GM18867 (cell line): ENCODE measurements around the gene GIGYF1.

Experiments
- ATAC-seq: cut with Tn5 transposase; IDR thresholded peaks from one replicate; pipeline ENCODE4 v1.9.1; 2021; ENCODE audit warnings: mild to moderate bottlenecking, moderate library complexity; ENCODE audit not compliant: unreplicated experiment

The GIGYF1 gene

GRCh38 chr7:100685631-100686145 lies 8.4 kb downstream of the GIGYF1 start:
- no peak for ATAC-seq

- no peak for ATAC-seq
Measured at GRCh38 chr7:100685049-100685605, 8.9 kb downstream of the GIGYF1 start.

- no peak for ATAC-seq
Measured at GRCh38 chr7:100684534-100685042, 9.5 kb downstream of the GIGYF1 start.

- ATAC-seq, result no peak
Measured at GRCh38 chr7:100683659-100684533, 10.2 kb downstream of the GIGYF1 start.

- no peak for ATAC-seq
Measured at GRCh38 chr7:100682991-100683658, 10.9 kb downstream of the GIGYF1 start.

- ATAC-seq, result no peak
Measured at GRCh38 chr7:100682228-100682741, 11.8 kb downstream of the GIGYF1 start.

- no peak for ATAC-seq
Measured at GRCh38 chr7:100681491-100682227, 12.4 kb downstream of the GIGYF1 start.

GRCh38 chr7:100680576-100681271 lies 13.3 kb downstream of the GIGYF1 start:
- ATAC-seq, result no peak

GRCh38 chr7:100679927-100680575 lies 14.0 kb downstream of the GIGYF1 start:
- no peak for ATAC-seq

GRCh38 chr7:100679129-100679926 lies 14.7 kb downstream of the GIGYF1 start:
- ATAC-seq, result no peak

- no peak for ATAC-seq
Measured at GRCh38 chr7:100678291-100678984, 15.6 kb downstream of the GIGYF1 start.

- ATAC-seq, result no peak
Measured at GRCh38 chr7:100677308-100678267, 16.5 kb downstream of the GIGYF1 start.

GRCh38 chr7:100676501-100677306 lies 17.3 kb downstream of the GIGYF1 start:
- ATAC-seq, result no peak

- ATAC-seq, result peak; percentile 33
Measured at GRCh38 chr7:100675581-100676350, 18.3 kb downstream of the GIGYF1 start.

GRCh38 chr7:100675105-100675451 lies 19.0 kb downstream of the GIGYF1 start:
- no peak for ATAC-seq
